PC-9 (cell line): ENCODE measurements around the gene FCN2. TPM values are rescaled to one million over a fixed set of nuclear protein-coding genes. Genes with fewer than 3 reads are reported as not detected.

Experiments used
- BruUV-seq: library from RNA; stranded (reverse); fragments of 400-500 nt; replicated peaks from 2 replicates; lab custom pipeline; 2021; lab: Mats Ljungman, UMichigan
- CTCF ChIA-PET: fragments of 300-600 bp; sonication (Branson Sonifier 250); formaldehyde crosslinking; loops from one replicate; lab custom pipeline; 2022; ENCODE audit warnings: antibody characterized with exemption; lab: Charles Lee
- POLR2A ChIA-PET: fragments of 300-600 bp; sonication (Branson Sonifier 250); formaldehyde crosslinking; loops from one replicate; lab custom pipeline; 2022; ENCODE audit warnings: antibody characterized with exemption; ENCODE audit not compliant: unreplicated experiment; lab: Charles Lee
- DNase-seq, 2 experiments: peaks; one replicate each; pipeline versions ENCODE4 v3.0.0 to v3.0.0-alpha.2; 2015 to 2022; ENCODE audit warnings: mixed read lengths in 1 of 2
- H2AFZ ChIP-seq: fragments of 200-600 bp; sonication (generic); 2 replicates; pipeline ENCODE4 v1.8.1; 2017; ENCODE audit warnings: antibody characterized with exemption
- H3F3A ChIP-seq: fragments of 200-600 bp; sonication (generic); 2 replicates; pipeline ENCODE4 v1.8.1; 2017; ENCODE audit warnings: antibody characterized with exemption, mild to moderate bottlenecking, low read depth; ENCODE audit not compliant: insufficient read depth
- H3K27ac ChIP-seq: fragments of 200-600 bp; sonication (generic); 2 replicates; pipeline ENCODE4 v1.6.1; 2016; ENCODE audit warnings: mixed run types
- H3K27me3 ChIP-seq: fragments of 200-600 bp; sonication (generic); 2 replicates; pipeline ENCODE4 v1.6.1; 2016; ENCODE audit warnings: low read depth, mixed run types; ENCODE audit not compliant: insufficient read depth
- H3K36me3 ChIP-seq: fragments of 200-600 bp; sonication (generic); 2 replicates; pipeline ENCODE4 v1.6.1; 2016; ENCODE audit warnings: low read depth, mixed run types
- H3K4me1 ChIP-seq: fragments of 200-600 bp; sonication (generic); replicated peaks from 2 replicates; pipeline ENCODE4 v1.6.1; 2016; ENCODE audit warnings: mixed run types; ENCODE audit not compliant: insufficient read depth
- H3K4me2 ChIP-seq: fragments of 200-600 bp; sonication (generic); 2 replicates; pipeline ENCODE4 v1.6.1; 2017; ENCODE audit warnings: mixed run types
- H3K4me3 ChIP-seq: fragments of 200-600 bp; sonication (generic); 2 replicates; pipeline ENCODE4 v1.6.1; 2016; ENCODE audit warnings: mixed run types
- H3K79me2 ChIP-seq: fragments of 200-600 bp; sonication (generic); 2 replicates; pipeline ENCODE4 v1.6.1; 2017; ENCODE audit warnings: low read depth, mixed run types
- H3K9me2 ChIP-seq: fragments of 200-600 bp; sonication (generic); 2 replicates; pipeline ENCODE4 v1.8.1; 2017; ENCODE audit warnings: mild to moderate bottlenecking; ENCODE audit not compliant: insufficient read depth
- H3K9me3 ChIP-seq: fragments of 200-600 bp; sonication (generic); 2 replicates; pipeline ENCODE4 v1.8.1; 2016; ENCODE audit warnings: low read depth; ENCODE audit not compliant: insufficient read depth
- H4K20me1 ChIP-seq: fragments of 200-600 bp; sonication (generic); 2 replicates; pipeline ENCODE4 v1.8.1; 2017; ENCODE audit not compliant: insufficient read depth
- EZH2 ChIP-seq: fragments of 200-600 bp; sonication (generic); IDR thresholded peaks from 2 replicates; pipeline ENCODE4 v1.8.0; 2017; ENCODE audit warnings: antibody characterized with exemption, low read depth
- intact Hi-C: fragments of 100-400 bp; cut with micrococcal nuclease; formaldehyde crosslinking; loops from one replicate; pipeline ENCODE4 v1.10.0; 2022; ENCODE audit not compliant: unreplicated experiment
- total RNA-seq: library from RNA; stranded (reverse); gene quantifications from 2 replicates; pipeline ENCODE4 v1.2.3, GENCODE V29; 2021
- TF ChIP-seq, protein P1 (sequence below): fragments of 200-600 bp; sonication (generic); conservative IDR thresholded peaks from 2 replicates; pipeline ENCODE4 v1.6.1; 2017; ENCODE audit warnings: mixed run types, antibody characterized with exemption, mild to moderate bottlenecking, moderate library complexity

Gene FCN2
- total RNA-seq, 1 experiment from 2014 or later = not detected

DNA sequence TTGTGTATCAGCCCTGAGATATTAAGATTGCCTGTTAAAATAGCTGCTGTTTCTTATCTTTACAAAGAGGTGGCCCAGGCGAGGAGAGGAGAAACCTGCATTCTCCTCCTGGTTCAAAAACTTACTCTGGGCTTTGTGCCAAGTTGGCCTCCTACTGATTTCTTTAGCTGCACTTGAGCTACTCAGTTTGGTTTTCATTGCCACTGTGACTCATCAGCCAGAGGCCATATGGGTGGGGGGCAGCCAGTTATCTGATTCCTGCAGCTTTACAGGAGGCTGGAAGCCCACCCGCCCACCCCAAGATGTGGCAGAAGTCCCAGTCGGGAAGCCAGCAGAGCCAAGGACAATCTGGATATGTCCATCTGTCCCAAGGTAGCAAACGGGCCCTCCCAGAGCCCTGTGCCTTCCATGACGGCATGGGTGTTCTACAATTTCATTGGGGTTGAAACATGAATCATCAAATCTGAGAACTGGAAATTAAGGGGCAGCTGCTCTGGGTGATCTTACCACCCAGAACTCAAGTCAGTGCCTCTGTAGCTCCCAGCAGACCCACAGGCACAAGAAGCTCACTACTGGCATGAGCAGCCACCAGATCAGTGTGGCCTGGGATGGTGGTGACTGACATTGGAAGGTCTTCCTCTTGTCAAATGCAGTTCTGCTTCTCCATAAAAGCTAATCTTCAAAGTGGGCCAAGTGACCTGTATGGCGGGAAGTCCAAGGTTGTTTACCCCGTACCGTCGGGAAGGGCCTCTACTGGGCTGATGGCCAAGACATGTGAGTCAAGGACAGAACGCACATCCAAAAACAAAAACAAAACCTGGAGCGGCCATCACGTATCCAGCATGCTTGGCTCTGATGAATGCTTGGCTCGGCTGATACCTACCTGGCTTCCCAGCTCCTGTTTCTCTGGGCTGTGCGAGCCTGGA, 15.6 kb downstream of the FCN2 start:
- peaks cover 75% of the 10 kb centered on the region for H3K27me3 ChIP-seq
- H3K9me3 ChIP-seq = peaks cover 6% of the 10 kb centered on the region; the same call in 1 of the 2 replicates
- peak in 1 of 2 experiments; percentile 26 for DNase-seq
- ChIA-PET POLR2A (interaction anchor here (0.7 kb wide), 3 partner anchors 79 to 512 kb away, joined by 3 to 5 read pairs (median 3); no protein-coding TSS in a partner anchor), CTCF (no interaction called here)
- no peak overlapping the region for H3K27ac ChIP-seq
- H3K4me2 ChIP-seq = no peak overlapping the region
- H3K79me2 ChIP-seq = no peaks in the 10 kb centered on the region
- TF ChIP-seq, protein P1, sequence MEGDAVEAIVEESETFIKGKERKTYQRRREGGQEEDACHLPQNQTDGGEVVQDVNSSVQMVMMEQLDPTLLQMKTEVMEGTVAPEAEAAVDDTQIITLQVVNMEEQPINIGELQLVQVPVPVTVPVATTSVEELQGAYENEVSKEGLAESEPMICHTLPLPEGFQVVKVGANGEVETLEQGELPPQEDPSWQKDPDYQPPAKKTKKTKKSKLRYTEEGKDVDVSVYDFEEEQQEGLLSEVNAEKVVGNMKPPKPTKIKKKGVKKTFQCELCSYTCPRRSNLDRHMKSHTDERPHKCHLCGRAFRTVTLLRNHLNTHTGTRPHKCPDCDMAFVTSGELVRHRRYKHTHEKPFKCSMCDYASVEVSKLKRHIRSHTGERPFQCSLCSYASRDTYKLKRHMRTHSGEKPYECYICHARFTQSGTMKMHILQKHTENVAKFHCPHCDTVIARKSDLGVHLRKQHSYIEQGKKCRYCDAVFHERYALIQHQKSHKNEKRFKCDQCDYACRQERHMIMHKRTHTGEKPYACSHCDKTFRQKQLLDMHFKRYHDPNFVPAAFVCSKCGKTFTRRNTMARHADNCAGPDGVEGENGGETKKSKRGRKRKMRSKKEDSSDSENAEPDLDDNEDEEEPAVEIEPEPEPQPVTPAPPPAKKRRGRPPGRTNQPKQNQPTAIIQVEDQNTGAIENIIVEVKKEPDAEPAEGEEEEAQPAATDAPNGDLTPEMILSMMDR = no peak
- no peak for TF ChIP-seq EZH2
- H4K20me1 ChIP-seq = no peaks in the 10 kb centered on the region
- intact Hi-C loops = no loop called here
- H2AFZ ChIP-seq = no peak overlapping the region
- no peaks in the 10 kb centered on the region for H3K36me3 ChIP-seq
- H3K9me2 ChIP-seq = no peaks in the 10 kb centered on the region
- no peak overlapping the region for H3K4me3 ChIP-seq
- BruUV-seq = no TSS peak
- no peaks in the 10 kb centered on the region for H3K4me1 ChIP-seq
- no peaks in the 10 kb centered on the region for H3F3A ChIP-seq

GRCh38 chr9:134896834-134897583, 16.4 kb downstream of the FCN2 start:
- ChIA-PET POLR2A (interaction anchor here (0.6 kb wide), 1 partner anchor 10 kb away, joined by 7 read pairs; no protein-coding TSS in a partner anchor), CTCF (no interaction called here)
- no peak overlapping the region for H3K27ac ChIP-seq
- H3K9me3 ChIP-seq = peaks cover 6% of the 10 kb centered on the region; the same call in 1 of the 2 replicates
- H2AFZ ChIP-seq = no peak overlapping the region
- H3K27me3 ChIP-seq = peaks cover 66% of the 10 kb centered on the region
- no peaks in the 10 kb centered on the region for H3F3A ChIP-seq
- no peak for TF ChIP-seq EZH2
- TF ChIP-seq, protein P1 = no peak
- H3K4me1 ChIP-seq = no peaks in the 10 kb centered on the region
- H4K20me1 ChIP-seq = no peaks in the 10 kb centered on the region
- no peak overlapping the region for H3K4me3 ChIP-seq
- BruUV-seq = no TSS peak
- intact Hi-C loops = no loop called here
- H3K9me2 ChIP-seq = no peaks in the 10 kb centered on the region
- DNase-seq = no peak
- H3K79me2 ChIP-seq = no peaks in the 10 kb centered on the region
- no peak overlapping the region for H3K4me2 ChIP-seq
- no peaks in the 10 kb centered on the region for H3K36me3 ChIP-seq

- Histone ChIP-seq H2AFZ (no peak overlapping the region), H3K27ac (no peak overlapping the region), H3K79me2 (no peaks in the 10 kb centered on the region), H4K20me1 (no peaks in the 10 kb centered on the region), H3K9me3 (peaks cover 6% of the 10 kb centered on the region; the same call in 1 of the 2 replicates), H3K9me2 (no peaks in the 10 kb centered on the region), H3K4me2 (no peak overlapping the region), H3K4me1 (no peaks in the 10 kb centered on the region), H3F3A (no peaks in the 10 kb centered on the region), H3K27me3 (peaks cover 60% of the 10 kb centered on the region), H3K36me3 (no peaks in the 10 kb centered on the region), H3K4me3 (no peak overlapping the region)
- CTCF ChIA-PET = no interaction called here
- TF ChIP-seq EZH2 = no peak
- TF ChIP-seq, protein P1 = no peak
- no TSS peak for BruUV-seq
- POLR2A ChIA-PET = interaction anchor here (0.6 kb wide), 1 partner anchor 10 kb away, joined by 7 read pairs; no protein-coding TSS in a partner anchor
- DNase-seq = no peak
- intact Hi-C loops = no loop called here
Measured at GRCh38 chr9:134897584-134898170, 17.1 kb downstream of the FCN2 start.
